B cell (primary cell): ENCODE measurements around the gene NOSIP. TPM values are rescaled to one million over a fixed set of nuclear protein-coding genes. Genes with fewer than 3 reads are reported as not detected.

Source experiments
- ATAC-seq: fragments of 200-7000 bp; cut with Tn5 transposase; one replicate; pipeline ENCODE4 v1.10.0; 2021; ENCODE audit warnings: low read depth, mild to moderate bottlenecking, moderate number of reproducible peaks, moderate library complexity
- CTCF ChIA-PET: fragments of 350-600 bp; sonication (Branson Sonifier 250); formaldehyde crosslinking; loops from one replicate; lab custom pipeline; 2021; ENCODE audit warnings: antibody characterized with exemption, inconsistent platforms; lab: Charles Lee
- POLR2A ChIA-PET: fragments of 350-600 bp; sonication (Branson Sonifier 250); formaldehyde crosslinking; loops from one replicate; lab custom pipeline; 2021; ENCODE audit warnings: antibody characterized with exemption; lab: Charles Lee
- DNase-seq: peaks from one replicate; pipeline ENCODE4 v3.0.0; 2013
- H2AFZ ChIP-seq: 2 replicates; pipeline ENCODE4 v1.6.1; 2012; ENCODE audit warnings: mild to moderate bottlenecking, low read depth, low read length; ENCODE audit not compliant: insufficient read depth, poor library complexity, severe bottlenecking
- H3K27ac ChIP-seq, 2 donors: 1 replicate in 1 of 2; 2 replicates in 1 of 2; pipeline ENCODE4 v1.5.1; 2012 to 2013; ENCODE audit warnings: low read length in 2 of 2, mild to moderate bottlenecking in 2 of 2, moderate library complexity in 1 of 2
- H3K27me3 ChIP-seq, 4 experiments: fragments of 200-600 bp in 1 of 4; sonication (generic) in 1 of 4; replicated peaks in 1 of 4; 1 replicate in 2 of 4; 2 replicates in 2 of 4; pipeline versions ENCODE4 v1.6.1 to v1.7.0; 2013 to 2016; ENCODE audit warnings: low read length in 3 of 4, mild to moderate bottlenecking in 2 of 4, mixed read lengths in 1 of 4, moderate library complexity in 1 of 4; ENCODE audit not compliant: insufficient read depth in 4 of 4, control insufficient read depth in 3 of 4; ENCODE audit errors: control extremely low read depth in 1 of 4
- H3K36me3 ChIP-seq, 2 experiments: replicated peaks in 1 of 2; 1 replicate in 1 of 2; 2 replicates in 1 of 2; pipeline versions ENCODE4 v1.6.1 to v1.7.1; 2013; ENCODE audit warnings: low read length in 1 of 2; ENCODE audit not compliant: insufficient read depth in 2 of 2, control insufficient read depth in 1 of 2; ENCODE audit errors: control extremely low read depth in 1 of 2, extremely low read depth in 1 of 2
- H3K4me1 ChIP-seq, 2 donors: fragments of 200-600 bp in 1 of 2; sonication (generic) in 1 of 2; 1 replicate in 1 of 2; 2 replicates in 1 of 2; pipeline versions ENCODE4 v1.5.1 to v1.6.1; 2013 to 2017; ENCODE audit warnings: low read length in 2 of 2; ENCODE audit not compliant: control insufficient read depth in 2 of 2, insufficient read depth in 2 of 2
- H3K4me2 ChIP-seq: replicated peaks from 2 replicates; pipeline ENCODE3; 2012; ENCODE audit warnings: mild to moderate bottlenecking, low read depth, low read length; ENCODE audit not compliant: poor library complexity, severe bottlenecking
- H3K4me3 ChIP-seq, 5 experiments: fragments of 200-600 bp in 1 of 5; sonication (generic) in 1 of 5; 1 replicate in 3 of 5; 2 replicates in 2 of 5; pipeline versions ENCODE4 v1.5.1 to v1.7.0; 2011 to 2016; ENCODE audit warnings: low read length in 4 of 5, mild to moderate bottlenecking in 4 of 5, low read depth in 2 of 5, control low read depth in 1 of 5, moderate library complexity in 1 of 5; ENCODE audit not compliant: insufficient read depth in 1 of 5; ENCODE audit errors: control extremely low read depth in 1 of 5, extremely low read depth in 1 of 5
- H3K79me2 ChIP-seq: fragments of 200-600 bp; sonication (generic); one replicate; pipeline ENCODE4 v1.6.0; 2016; ENCODE audit warnings: low read length; ENCODE audit not compliant: control insufficient read depth, insufficient read depth
- H3K9ac ChIP-seq: fragments of 200-600 bp; sonication (generic); 2 replicates; pipeline ENCODE4 v1.6.1; 2017; ENCODE audit warnings: mild to moderate bottlenecking, low read length, moderate library complexity
- H3K9me3 ChIP-seq, 3 donors: one replicate each; pipeline versions ENCODE4 v1.6.1 to v1.7.1; 2013; ENCODE audit warnings: low read length in 2 of 3; ENCODE audit not compliant: control insufficient read depth in 2 of 3, insufficient read depth in 1 of 3; ENCODE audit errors: control extremely low read depth in 1 of 3
- H4K20me1 ChIP-seq: 2 replicates; pipeline ENCODE4 v1.6.0; 2012; ENCODE audit warnings: mild to moderate bottlenecking, low read length; ENCODE audit not compliant: insufficient read depth, control insufficient read depth, poor library complexity, severe bottlenecking
- H3K27ac Mint-ChIP-seq: one replicate; pipeline ENCODE4 v1.8.0; 2021; ENCODE audit warnings: mixed read lengths
- H3K27me3 Mint-ChIP-seq: one replicate; pipeline ENCODE4 v1.8.0; 2021; ENCODE audit warnings: mixed read lengths
- H3K4me1 Mint-ChIP-seq: one replicate; pipeline ENCODE4 v1.8.0; 2021; ENCODE audit warnings: mixed read lengths
- H3K4me3 Mint-ChIP-seq: one replicate; pipeline ENCODE4 v1.8.0; 2021; ENCODE audit warnings: mixed read lengths
- H3K9me3 Mint-ChIP-seq: one replicate; pipeline ENCODE4 v1.8.0; 2022; ENCODE audit warnings: mixed read lengths; ENCODE audit not compliant: insufficient read depth
- CTCF ChIP-seq: fragments of 200-600 bp; IDR thresholded peaks from one replicate; pipeline ENCODE4 v1.8.0; 2022; ENCODE audit warnings: antibody characterized with exemption, mild to moderate bottlenecking
- EZH2 ChIP-seq: IDR thresholded peaks from 2 replicates; pipeline ENCODE4 v1.6.1; 2012; ENCODE audit warnings: borderline replicate concordance, low read depth, mild to moderate bottlenecking, moderate library complexity, low read length; ENCODE audit not compliant: insufficient read depth, poor library complexity, severe bottlenecking
- WGBS: methylation state at CpG from one replicate; pipeline ENCODE4 v1.1.5; 2013; ENCODE audit warnings: missing lambda C conversion rate; ENCODE audit not compliant: insufficient coverage; 5-methylcytosine and 5-hydroxymethylcytosine counted together
- intact Hi-C: fragments of 100-400 bp; cut with micrococcal nuclease; formaldehyde crosslinking; loops from one replicate; pipeline ENCODE4 v1.10.0; 2022
- polyA plus RNA-seq: library from polyadenylated mRNA; depleted of rRNA; stranded (reverse); fragments of >200 nt; gene quantifications from 2 replicates; pipeline ENCODE4 v1.2.3, GENCODE V29; 2012
- total RNA-seq, 2 donors: library from RNA; stranded (reverse); fragments of 120-200 nt in 1 of 2; gene quantifications; 1 replicate in 1 of 2; 2 replicates in 1 of 2; pipeline versions ENCODE4 v1.2.3 to v1.2.4, GENCODE V29; 2013 to 2022

The NOSIP gene
- total and polyA plus RNA-seq, 2 donors (not counting 1 experiment from before 2014, with no cell fraction given): 55.5 to 135 TPM

- Histone ChIP-seq H3K9ac (no peak overlapping the region), H4K20me1 (peaks cover 7% of the 10 kb centered on the region), H2AFZ (no peak overlapping the region), H3K4me1 (peaks cover 25 to 58% of the 10 kb centered on the region in 2 donors), H3K4me3 (no peak overlapping the region), H3K9me3 (no peaks in the 10 kb centered on the region), H3K79me2 (peaks cover 78% of the 10 kb centered on the region), H3K27ac (no peak overlapping the region), H3K36me3 (peaks cover 0 to 8% of the 10 kb centered on the region in 2 experiments), H3K27me3 (no peaks in the 10 kb centered on the region), H3K4me2 (no peak overlapping the region)
- Mint-ChIP-seq H3K4me1 (peaks cover 48% of the 10 kb centered on the region), H3K9me3 (no peaks in the 10 kb centered on the region), H3K27ac (no peak overlapping the region), H3K27me3 (no peaks in the 10 kb centered on the region), H3K4me3 (no peak overlapping the region)
- CTCF ChIA-PET: interaction anchor here (0.6 to 3.2 kb wide), 5 partner anchors 19 to 468 kb away, joined by 3 to 13 read pairs (median 4); no protein-coding TSS in a partner anchor
- intact Hi-C loops: no loop called here
- no peak for TF ChIP-seq CTCF
- TF ChIP-seq EZH2: no peak
- POLR2A ChIA-PET: no interaction called here
- WGBS: 60% methylated on average over 1 of the region's 4 CpGs
- ATAC-seq (no peak), DNase-seq (no peak)
Observed at GRCh38 chr19:49565261-49565660, 15.1 kb downstream of the NOSIP start.

- ATAC-seq: no peak
- no peaks in the 10 kb centered on the region for H3K9me3 ChIP-seq
- intact Hi-C loops: no loop called here
- H3K9me3 Mint-ChIP-seq: no peaks in the 10 kb centered on the region
- H3K27ac Mint-ChIP-seq: peak overlapping the region; percentile 63
- H3K9ac ChIP-seq: no peak overlapping the region
- no peaks in the 10 kb centered on the region for H3K27me3 ChIP-seq
- H3K27me3 Mint-ChIP-seq: no peaks in the 10 kb centered on the region
- no peak overlapping the region for H2AFZ ChIP-seq
- peaks cover 29 to 59% of the 10 kb centered on the region in 2 donors for H3K4me1 ChIP-seq
- H3K79me2 ChIP-seq: peaks cover 78% of the 10 kb centered on the region
- no peak overlapping the region for H3K27ac ChIP-seq
- no peak for DNase-seq
- H4K20me1 ChIP-seq: peaks cover 6% of the 10 kb centered on the region
- 100% methylated on average over 2 of the region's 6 CpGs for WGBS
- no peak overlapping the region for H3K4me3 Mint-ChIP-seq
- ChIA-PET CTCF (interaction anchor here (0.6 to 3.2 kb wide), 4 partner anchors 18 to 467 kb away, joined by 3 to 13 read pairs (median 4); no protein-coding TSS in a partner anchor), POLR2A (no interaction called here)
- TF ChIP-seq EZH2 (no peak), CTCF (no peak)
- H3K4me3 ChIP-seq: no peak overlapping the region
- H3K4me2 ChIP-seq: no peak overlapping the region
- H3K36me3 ChIP-seq: peaks cover 0 to 14% of the 10 kb centered on the region in 2 experiments
- peaks cover 50% of the 10 kb centered on the region for H3K4me1 Mint-ChIP-seq
Observed at GRCh38 chr19:49564616-49565045, 15.7 kb downstream of the NOSIP start.
